OCI-LY1 (cell line): ENCODE results near the gene ZMIZ1.

Source experiments
- H2AFZ ChIP-seq: fragments of 200-600 bp; sonication (generic), shearing (Covaris generic); 2 replicates; pipeline ENCODE4 v1.6.0; 2014; ENCODE audit warnings: antibody characterized with exemption, mild to moderate bottlenecking, low read length
- H3F3A ChIP-seq: fragments of 200-600 bp; sonication (generic), shearing (Covaris generic); 2 replicates; pipeline ENCODE4 v1.6.0; 2014; ENCODE audit warnings: mild to moderate bottlenecking, antibody characterized with exemption, low read length, moderate library complexity; ENCODE audit not compliant: insufficient read depth
- H3K27ac ChIP-seq: fragments of 200-600 bp; sonication (generic); 2 replicates; pipeline ENCODE4 v1.5.1; 2014; ENCODE audit warnings: low read length, mixed run types, mild to moderate bottlenecking, low read depth; ENCODE audit not compliant: poor library complexity, severe bottlenecking
- H3K27me3 ChIP-seq: fragments of 200-600 bp; sonication (generic); 2 replicates; pipeline ENCODE4 v1.6.0; 2014; ENCODE audit warnings: antibody characterized with exemption, mild to moderate bottlenecking, low read length, moderate library complexity; ENCODE audit not compliant: insufficient read depth
- H3K36me3 ChIP-seq: fragments of 200-600 bp; sonication (generic); 2 replicates; pipeline ENCODE4 v1.6.1; 2014; ENCODE audit warnings: mild to moderate bottlenecking, antibody characterized with exemption, low read length, moderate library complexity, mixed read lengths; ENCODE audit not compliant: insufficient read depth
- H3K4me1 ChIP-seq: fragments of 200-600 bp; sonication (generic); 2 replicates; pipeline ENCODE4 v1.5.1; 2014; ENCODE audit warnings: mild to moderate bottlenecking, low read length, moderate library complexity; ENCODE audit not compliant: insufficient read depth, severe bottlenecking
- H3K4me2 ChIP-seq: fragments of 200-600 bp; sonication (generic), shearing (Covaris generic); 2 replicates; pipeline ENCODE4 v1.6.1; 2014; ENCODE audit warnings: low read length
- H3K4me3 ChIP-seq: fragments of 200-600 bp; sonication (generic); 2 replicates; pipeline ENCODE4 v1.5.1; 2014; ENCODE audit warnings: low read length, low read depth, mild to moderate bottlenecking, mixed read lengths; ENCODE audit not compliant: poor library complexity, severe bottlenecking
- H3K79me2 ChIP-seq: fragments of 200-600 bp; shearing (Covaris generic); 2 replicates; pipeline ENCODE4 v1.6.1; 2016; ENCODE audit warnings: mixed run types, low read length, mixed read lengths; ENCODE audit not compliant: insufficient read depth
- H3K9ac ChIP-seq: fragments of 200-600 bp; sonication (generic), shearing (Covaris generic); 2 replicates; pipeline ENCODE4 v1.6.1; 2014; ENCODE audit warnings: mild to moderate bottlenecking, low read length, mixed read lengths
- H3K9me2 ChIP-seq: fragments of 200-600 bp; sonication (generic), shearing (Covaris generic); 2 replicates; pipeline ENCODE4 v1.6.1; 2014; ENCODE audit warnings: low read depth, mild to moderate bottlenecking, low read length, mixed read lengths
- H3K9me3 ChIP-seq: fragments of 200-600 bp; shearing (Covaris generic); 2 replicates; pipeline ENCODE4 v1.6.1; 2014; ENCODE audit warnings: low read length, mixed read lengths
- H4K20me1 ChIP-seq: fragments of 200-600 bp; sonication (generic), shearing (Covaris generic); 2 replicates; pipeline ENCODE4 v1.6.0; 2016; ENCODE audit warnings: mild to moderate bottlenecking, low read length; ENCODE audit not compliant: insufficient read depth
- EZH2 ChIP-seq: fragments of 200-600 bp; sonication (generic), shearing (Covaris generic); IDR thresholded peaks from 2 replicates; pipeline ENCODE4 v1.8.0; 2017; ENCODE audit warnings: borderline replicate concordance, mixed run types, mild to moderate bottlenecking, antibody characterized with exemption, low read length, moderate library complexity, mixed read lengths
- TF ChIP-seq, protein P1 (sequence below): fragments of 200-600 bp; sonication (generic), shearing (Covaris generic); IDR thresholded peaks from 2 replicates; pipeline ENCODE4 v1.5.1; 2017; ENCODE audit warnings: mild to moderate bottlenecking, antibody characterized with exemption, low read length, moderate library complexity, mixed read lengths

ZMIZ1 gene, protein sequence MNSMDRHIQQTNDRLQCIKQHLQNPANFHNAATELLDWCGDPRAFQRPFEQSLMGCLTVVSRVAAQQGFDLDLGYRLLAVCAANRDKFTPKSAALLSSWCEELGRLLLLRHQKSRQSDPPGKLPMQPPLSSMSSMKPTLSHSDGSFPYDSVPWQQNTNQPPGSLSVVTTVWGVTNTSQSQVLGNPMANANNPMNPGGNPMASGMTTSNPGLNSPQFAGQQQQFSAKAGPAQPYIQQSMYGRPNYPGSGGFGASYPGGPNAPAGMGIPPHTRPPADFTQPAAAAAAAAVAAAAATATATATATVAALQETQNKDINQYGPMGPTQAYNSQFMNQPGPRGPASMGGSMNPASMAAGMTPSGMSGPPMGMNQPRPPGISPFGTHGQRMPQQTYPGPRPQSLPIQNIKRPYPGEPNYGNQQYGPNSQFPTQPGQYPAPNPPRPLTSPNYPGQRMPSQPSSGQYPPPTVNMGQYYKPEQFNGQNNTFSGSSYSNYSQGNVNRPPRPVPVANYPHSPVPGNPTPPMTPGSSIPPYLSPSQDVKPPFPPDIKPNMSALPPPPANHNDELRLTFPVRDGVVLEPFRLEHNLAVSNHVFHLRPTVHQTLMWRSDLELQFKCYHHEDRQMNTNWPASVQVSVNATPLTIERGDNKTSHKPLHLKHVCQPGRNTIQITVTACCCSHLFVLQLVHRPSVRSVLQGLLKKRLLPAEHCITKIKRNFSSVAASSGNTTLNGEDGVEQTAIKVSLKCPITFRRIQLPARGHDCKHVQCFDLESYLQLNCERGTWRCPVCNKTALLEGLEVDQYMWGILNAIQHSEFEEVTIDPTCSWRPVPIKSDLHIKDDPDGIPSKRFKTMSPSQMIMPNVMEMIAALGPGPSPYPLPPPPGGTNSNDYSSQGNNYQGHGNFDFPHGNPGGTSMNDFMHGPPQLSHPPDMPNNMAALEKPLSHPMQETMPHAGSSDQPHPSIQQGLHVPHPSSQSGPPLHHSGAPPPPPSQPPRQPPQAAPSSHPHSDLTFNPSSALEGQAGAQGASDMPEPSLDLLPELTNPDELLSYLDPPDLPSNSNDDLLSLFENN

DNA sequence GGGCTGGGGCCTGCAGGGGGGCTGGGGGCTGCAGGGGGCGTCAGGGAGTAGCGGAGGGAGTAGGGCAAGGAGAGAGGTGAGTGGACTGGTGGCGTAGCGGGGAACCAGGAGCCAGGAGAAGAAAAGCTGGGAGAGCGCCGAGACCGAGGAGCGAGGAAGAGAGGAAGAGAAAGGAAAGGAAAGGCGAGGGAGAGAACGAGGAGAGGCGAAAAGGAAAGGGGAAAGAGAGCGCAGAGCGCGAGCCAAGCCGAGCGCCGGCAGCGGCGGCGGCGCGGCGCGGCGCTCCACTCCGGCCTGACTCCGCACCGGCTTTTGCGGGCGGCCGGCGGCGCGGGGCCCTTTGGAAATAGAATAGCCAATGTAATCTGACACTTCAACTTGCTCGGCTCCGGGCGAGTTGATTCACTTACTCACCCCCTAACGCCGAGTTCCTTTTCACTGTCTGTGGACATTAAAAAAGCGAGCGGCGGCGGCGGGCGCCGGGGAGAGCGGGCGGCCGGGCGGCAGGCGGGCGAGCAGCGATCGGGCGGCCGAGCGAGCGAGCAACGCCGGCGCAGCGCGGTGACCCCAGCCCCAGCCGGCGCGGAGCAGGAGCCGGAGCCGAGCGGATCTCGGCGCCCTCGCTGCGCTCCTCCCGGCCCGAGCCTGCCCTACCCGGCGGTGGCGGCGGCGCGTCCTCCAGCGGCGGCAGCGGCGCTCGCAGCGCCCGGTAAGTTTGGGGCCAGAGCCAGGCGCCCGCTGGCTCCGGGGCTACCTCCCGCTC is at the start of gene ZMIZ1:
ZMIZ1 (plus strand) TSS at position 405 of the 763 bp plus-strand sequence. CDS start 132,667 bp downstream, outside the sequence.
- Histone ChIP-seq H3K4me3 (peak within 1 kb of the TSS; percentile 54), H3K27me3 (peaks cover 6% of the 10 kb centered on the region; the same call in 1 of the 2 replicates), H3K9me2 (no peaks in the 10 kb centered on the region), H3K9me3 (no peaks in the 10 kb centered on the region), H3F3A (no peaks in the 10 kb centered on the region), H3K4me2 (peak within 1 kb of the TSS; percentile 66), H3K36me3 (no peaks in the 10 kb centered on the region), H3K9ac (no peak within 1 kb of the TSS), H3K4me1 (peaks cover 22% of the 10 kb centered on the region), H3K27ac (no peak within 1 kb of the TSS), H3K79me2 (no peaks in the 10 kb centered on the region), H4K20me1 (no peaks in the 10 kb centered on the region), H2AFZ (no peak within 1 kb of the TSS)
- no peak for TF ChIP-seq EZH2
- TF ChIP-seq, protein P1, sequence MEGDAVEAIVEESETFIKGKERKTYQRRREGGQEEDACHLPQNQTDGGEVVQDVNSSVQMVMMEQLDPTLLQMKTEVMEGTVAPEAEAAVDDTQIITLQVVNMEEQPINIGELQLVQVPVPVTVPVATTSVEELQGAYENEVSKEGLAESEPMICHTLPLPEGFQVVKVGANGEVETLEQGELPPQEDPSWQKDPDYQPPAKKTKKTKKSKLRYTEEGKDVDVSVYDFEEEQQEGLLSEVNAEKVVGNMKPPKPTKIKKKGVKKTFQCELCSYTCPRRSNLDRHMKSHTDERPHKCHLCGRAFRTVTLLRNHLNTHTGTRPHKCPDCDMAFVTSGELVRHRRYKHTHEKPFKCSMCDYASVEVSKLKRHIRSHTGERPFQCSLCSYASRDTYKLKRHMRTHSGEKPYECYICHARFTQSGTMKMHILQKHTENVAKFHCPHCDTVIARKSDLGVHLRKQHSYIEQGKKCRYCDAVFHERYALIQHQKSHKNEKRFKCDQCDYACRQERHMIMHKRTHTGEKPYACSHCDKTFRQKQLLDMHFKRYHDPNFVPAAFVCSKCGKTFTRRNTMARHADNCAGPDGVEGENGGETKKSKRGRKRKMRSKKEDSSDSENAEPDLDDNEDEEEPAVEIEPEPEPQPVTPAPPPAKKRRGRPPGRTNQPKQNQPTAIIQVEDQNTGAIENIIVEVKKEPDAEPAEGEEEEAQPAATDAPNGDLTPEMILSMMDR, result peak; percentile 25; the same call in 1 of the 2 replicates

DNA sequence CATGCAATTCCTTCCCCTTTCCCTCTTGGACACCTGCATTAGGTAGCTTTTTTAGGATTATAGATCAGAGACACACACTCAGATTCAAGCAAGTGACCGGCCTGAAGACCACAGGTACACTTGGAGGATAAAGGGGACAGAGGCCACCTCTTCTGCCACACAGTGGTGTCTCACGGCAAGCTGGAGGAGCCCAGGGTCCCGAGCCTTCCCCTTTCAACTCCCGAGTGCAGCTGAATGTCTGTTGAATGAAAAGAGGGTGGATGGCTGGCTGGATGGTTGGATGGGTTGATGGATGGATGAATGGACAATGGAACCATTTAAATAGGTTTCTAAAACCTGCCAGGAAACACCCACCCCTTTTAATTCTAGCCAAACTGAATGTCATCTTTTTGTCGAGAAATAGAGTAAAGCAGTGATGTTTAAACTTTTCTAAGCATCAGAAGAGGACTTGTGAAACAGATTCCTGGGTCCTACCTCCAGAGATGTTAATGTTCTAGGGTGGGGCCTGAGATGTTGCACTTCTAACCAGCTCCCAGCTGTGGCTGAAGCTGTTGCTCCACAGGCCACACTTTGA is 49.2 kb upstream of the ZMIZ1 start:
- H3K9ac ChIP-seq, result no peak overlapping the region
- H3K4me2 ChIP-seq, result no peak overlapping the region
- no peak for TF ChIP-seq EZH2
- TF ChIP-seq, protein P1, result no peak
- H3K9me3 ChIP-seq, result no peaks in the 10 kb centered on the region
- no peaks in the 10 kb centered on the region for H3K4me1 ChIP-seq
- no peak overlapping the region for H2AFZ ChIP-seq
- no peaks in the 10 kb centered on the region for H3K9me2 ChIP-seq
- no peaks in the 10 kb centered on the region for H3K36me3 ChIP-seq
- H3K79me2 ChIP-seq, result no peaks in the 10 kb centered on the region
- no peaks in the 10 kb centered on the region for H3F3A ChIP-seq
- H3K27ac ChIP-seq, result no peak overlapping the region
- H3K27me3 ChIP-seq, result peaks cover 8% of the 10 kb centered on the region; the same call in 1 of the 2 replicates
- no peaks in the 10 kb centered on the region for H4K20me1 ChIP-seq
- no peak overlapping the region for H3K4me3 ChIP-seq
